Suprapubic skin (tissue), 4 donors: ENCODE measurements around the gene GPR157.

Experiments used
- CTCF ChIP-seq, 2 donors: fragments of 200-600 bp in 1 of 2; fragments of 450-650 bp in 1 of 2; sonication (generic) in 1 of 2; IDR thresholded peaks; one replicate each; pipeline ENCODE4 v1.5.1; 2016 to 2019; ENCODE audit warnings: antibody characterized with exemption in 2 of 2, mild to moderate bottlenecking in 1 of 2, moderate library complexity in 1 of 2
- EP300 ChIP-seq: sonication (generic); formaldehyde crosslinking; IDR thresholded peaks from one replicate; pipeline ENCODE4 v1.6.1; 2017; ENCODE audit warnings: antibody characterized with exemption
- POLR2A ChIP-seq, 2 donors: fragments of 450-650 bp; IDR thresholded peaks; one replicate each; pipeline ENCODE4 v1.6.1; 2017; ENCODE audit warnings: antibody characterized with exemption in 2 of 2, mild to moderate bottlenecking in 2 of 2, moderate library complexity in 2 of 2
- POLR2AphosphoS5 ChIP-seq, 3 donors: sonication (generic); formaldehyde crosslinking; IDR thresholded peaks; one replicate each; pipeline ENCODE4 v1.6.1; 2017; ENCODE audit warnings: antibody characterized with exemption in 3 of 3

GRCh38 chr1:9099555-9099954 is 29.3 kb downstream of the GPR157 start:
- TF ChIP-seq CTCF (IDR thresholded peaks at IDR 0.05) (no peak), EP300 (no peak), POLR2AphosphoS5 (IDR thresholded peaks at IDR 0.05) (no peak), POLR2A (IDR thresholded peaks at IDR 0.05) (no peak)
